Neural cell (in vitro differentiated cells): Measurements from ENCODE around the gene DPP10. TPM values are rescaled to one million over a fixed set of nuclear protein-coding genes. Genes with fewer than 3 reads are reported as not detected.

Experiments
- H2AFZ ChIP-seq: fragments of 200-600, 300-800 bp; sonication (generic), shearing (Covaris generic); 2 replicates; pipeline ENCODE4 v1.6.0; 2014; ENCODE audit warnings: low read depth, mild to moderate bottlenecking, antibody characterized with exemption, low read length, moderate library complexity
- H3F3A ChIP-seq: fragments of 200-600 bp; shearing (Covaris generic); 2 replicates; pipeline ENCODE4 v1.6.1; 2016; ENCODE audit warnings: mild to moderate bottlenecking, moderate library complexity, mixed read lengths, antibody characterized with exemption, low read length; ENCODE audit not compliant: insufficient read depth, poor library complexity, severe bottlenecking
- H3K27ac ChIP-seq: fragments of 200-600, 300-800 bp; sonication (generic), shearing (Covaris generic); 2 replicates; pipeline ENCODE4 v1.5.1; 2014; ENCODE audit warnings: mild to moderate bottlenecking, low read length, moderate library complexity
- H3K27me3 ChIP-seq: fragments of 300-800, 200-600 bp; sonication (generic), shearing (Covaris generic); 2 replicates; pipeline ENCODE4 v1.6.0; 2014; ENCODE audit warnings: mild to moderate bottlenecking, low read depth, low read length, moderate library complexity; ENCODE audit not compliant: insufficient read depth
- H3K36me3 ChIP-seq: fragments of 300-800, 200-600 bp; sonication (generic), shearing (Covaris generic); 2 replicates; pipeline ENCODE4 v1.5.1; 2014; ENCODE audit warnings: mild to moderate bottlenecking, antibody characterized with exemption, low read length, moderate library complexity; ENCODE audit not compliant: insufficient read depth
- H3K4me2 ChIP-seq: fragments of 300-800, 200-600 bp; sonication (generic), shearing (Covaris generic); 2 replicates; pipeline ENCODE4 v1.6.0; 2014; ENCODE audit warnings: mild to moderate bottlenecking, low read length
- H3K4me3 ChIP-seq: fragments of 300-800, 200-600 bp; sonication (generic), shearing (Covaris generic); 2 replicates; pipeline ENCODE4 v1.5.1; 2014; ENCODE audit warnings: mild to moderate bottlenecking, low read length, moderate library complexity
- H3K79me2 ChIP-seq: fragments of 200-600 bp; shearing (Covaris generic); replicated peaks from 2 replicates; pipeline ENCODE4 v1.6.0; 2014; ENCODE audit warnings: mild to moderate bottlenecking, low read length, moderate library complexity; ENCODE audit not compliant: insufficient read depth
- H3K9ac ChIP-seq: fragments of 300-800, 200-600 bp; sonication (generic), shearing (Covaris generic); 2 replicates; pipeline ENCODE4 v1.6.1; 2016; ENCODE audit warnings: mild to moderate bottlenecking, low read length, mixed read lengths
- H3K9me2 ChIP-seq: fragments of 200-600 bp; shearing (Covaris generic); 2 replicates; pipeline ENCODE4 v1.6.1; 2016; ENCODE audit warnings: mild to moderate bottlenecking, low read length, mixed read lengths; ENCODE audit not compliant: insufficient read depth
- H3K9me3 ChIP-seq: fragments of 200-600, 300-800 bp; sonication (generic), shearing (Covaris generic); 2 replicates; pipeline ENCODE4 v1.6.1; 2016; ENCODE audit warnings: mild to moderate bottlenecking, mixed run types, low read length, moderate library complexity, mixed read lengths
- H4K20me1 ChIP-seq: fragments of 200-600 bp; shearing (Covaris generic); 2 replicates; pipeline ENCODE4 v1.6.1; 2016; ENCODE audit warnings: mild to moderate bottlenecking, mixed run types; ENCODE audit not compliant: insufficient read depth
- CTCF ChIP-seq: fragments of 450-650 bp; IDR thresholded peaks from 2 replicates; pipeline ENCODE4 v1.5.1; 2014; ENCODE audit warnings: antibody characterized with exemption, mild to moderate bottlenecking, moderate library complexity; ENCODE audit not compliant: poor library complexity, severe bottlenecking
- EP300 ChIP-seq: fragments of 450-650 bp; conservative IDR thresholded peaks from 2 replicates; pipeline ENCODE4 v1.6.1; 2014; ENCODE audit warnings: antibody characterized with exemption, mild to moderate bottlenecking, moderate library complexity; ENCODE audit not compliant: poor library complexity, severe bottlenecking
- EZH2 ChIP-seq: fragments of 200-600, 300-800 bp; shearing (Covaris generic), sonication (generic); IDR thresholded peaks from 2 replicates; pipeline ENCODE4 v1.6.1; 2014; ENCODE audit warnings: antibody characterized with exemption, low read length, borderline replicate concordance, mild to moderate bottlenecking; ENCODE audit not compliant: insufficient read depth, poor library complexity, severe bottlenecking
- MXI1 ChIP-seq: fragments of 450-650 bp; conservative IDR thresholded peaks from 2 replicates; pipeline ENCODE4 v1.6.1; 2014; ENCODE audit warnings: antibody characterized with exemption, mild to moderate bottlenecking; ENCODE audit not compliant: poor library complexity, severe bottlenecking
- POLR2AphosphoS5 ChIP-seq: IDR thresholded peaks from 2 replicates; pipeline ENCODE4 v1.6.1; 2012
- RAD21 ChIP-seq: fragments of 450-650 bp; conservative IDR thresholded peaks from 2 replicates; pipeline ENCODE4 v1.6.1; 2014; ENCODE audit warnings: antibody characterized with exemption, mild to moderate bottlenecking, moderate library complexity
- REST ChIP-seq: IDR thresholded peaks from 2 replicates; pipeline ENCODE4 v1.6.1; 2012; ENCODE audit warnings: borderline replicate concordance
- SMC3 ChIP-seq: fragments of 450-650 bp; conservative IDR thresholded peaks from 2 replicates; pipeline ENCODE4 v1.6.1; 2014; ENCODE audit warnings: antibody characterized with exemption, mild to moderate bottlenecking, moderate library complexity; ENCODE audit not compliant: poor library complexity
- TAF1 ChIP-seq: IDR thresholded peaks from 2 replicates; pipeline ENCODE4 v1.6.1; 2012; ENCODE audit warnings: low read depth
- polyA plus RNA-seq: library from polyadenylated mRNA; depleted of rRNA; stranded (reverse); fragments of >200 nt; gene quantifications from 2 replicates; pipeline ENCODE4 v1.2.3, GENCODE V29; 2014

Gene DPP10
- polyA plus RNA-seq, 1 donor from 2014 or later: 13.9 TPM

GRCh38 chr2:115874427-115874826 lies 1432.0 kb downstream of the DPP10 start:
- Histone ChIP-seq H3K9me2 (no peaks in the 10 kb centered on the region), H3K27ac (no peak overlapping the region), H3K4me2 (no peak overlapping the region), H4K20me1 (no peaks in the 10 kb centered on the region), H3K79me2 (no peaks in the 10 kb centered on the region), H3K9ac (no peak overlapping the region), H3F3A (no peaks in the 10 kb centered on the region), H2AFZ (no peak overlapping the region), H3K4me3 (no peak overlapping the region), H3K36me3 (no peaks in the 10 kb centered on the region), H3K9me3 (no peaks in the 10 kb centered on the region), H3K27me3 (no peaks in the 10 kb centered on the region)
- no peak for TF ChIP-seq REST
- TF ChIP-seq RAD21: no peak
- no peak for TF ChIP-seq MXI1
- no peak for TF ChIP-seq POLR2AphosphoS5
- TF ChIP-seq TAF1: no peak
- no peak for TF ChIP-seq EP300
- no peak for TF ChIP-seq EZH2
- TF ChIP-seq SMC3: no peak
- TF ChIP-seq CTCF: no peak

GRCh38 chr2:115880558-115880957 lies 1438.1 kb downstream of the DPP10 start:
- H3K9ac ChIP-seq: no peak overlapping the region
- H3K27ac ChIP-seq: no peak overlapping the region

More at GRCh38 chr2:115880558-115880957, 1438.1 kb downstream of the DPP10 start:
- H2AFZ ChIP-seq: no peak overlapping the region
- H3K4me3 ChIP-seq: no peak overlapping the region
- no peaks in the 10 kb centered on the region for H3K27me3 ChIP-seq
- H3K79me2 ChIP-seq: no peaks in the 10 kb centered on the region
- no peak overlapping the region for H3K4me2 ChIP-seq
- no peaks in the 10 kb centered on the region for H3K9me3 ChIP-seq
- TF ChIP-seq EZH2: no peak
- H4K20me1 ChIP-seq: no peaks in the 10 kb centered on the region
- no peaks in the 10 kb centered on the region for H3K36me3 ChIP-seq
- no peaks in the 10 kb centered on the region for H3K9me2 ChIP-seq
- H3F3A ChIP-seq: no peaks in the 10 kb centered on the region
